Left renal cortex interstitium (tissue), 4 donors: Measurements from ENCODE around the gene PSMB8. TPM values are rescaled to one million over a fixed set of nuclear protein-coding genes. Genes with fewer than 3 reads are reported as not detected.
"Not testable (repeated sequence)": the region's sequence is repeated elsewhere in the genome, so short reads cannot be mapped to it uniquely, and the experiment has no call there.

Source experiments
- DNase-seq, 4 donors: peaks; one replicate each; pipeline ENCODE4 v3.0.0-alpha.2; 2013; ENCODE audit warnings: low read depth in 4 of 4, low spot score in 2 of 4, missing footprints in 1 of 4
- polyA plus RNA-seq, 4 donors: library from polyadenylated mRNA; unstranded; fragments of 120-200 nt; gene quantifications; one replicate each; pipeline ENCODE4 v1.2.1, GENCODE V29; 2013; ENCODE audit not compliant: insufficient read length in 4 of 4

PSMB8 gene
- polyA plus RNA-seq = 10 to 100 TPM; 17.9 to 27.3 (median 24.3) TPM

GRCh38 chr6:32843979-32844838 lies at the start of gene PSMB8:
TSS of gene PSMB8 (minus strand) at chr6:32844047. CDS start at chr6:32843996, 51 bp downstream.
- peak; percentile 88 to 95 (median 91) for DNase-seq

DNA sequence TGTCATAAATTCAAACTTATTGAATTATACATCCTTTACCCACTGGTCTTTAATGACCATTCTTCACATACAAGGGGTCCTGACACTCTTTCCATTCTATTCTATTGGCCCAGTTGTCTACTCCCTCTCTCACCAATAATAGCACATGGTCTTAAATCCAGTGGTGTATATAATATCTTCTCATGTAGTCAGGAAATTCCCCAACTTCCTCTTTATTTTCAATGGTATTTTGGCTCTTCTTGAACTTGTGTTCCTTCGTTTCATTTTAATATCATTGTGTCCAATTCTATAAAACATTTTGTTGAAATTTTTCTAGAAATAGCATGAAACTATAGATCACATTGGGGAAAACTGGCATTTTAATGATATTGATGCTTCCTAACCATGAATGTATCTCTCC lies 47.0 kb upstream of the PSMB8 start:
- DNase-seq = no peak

DNA sequence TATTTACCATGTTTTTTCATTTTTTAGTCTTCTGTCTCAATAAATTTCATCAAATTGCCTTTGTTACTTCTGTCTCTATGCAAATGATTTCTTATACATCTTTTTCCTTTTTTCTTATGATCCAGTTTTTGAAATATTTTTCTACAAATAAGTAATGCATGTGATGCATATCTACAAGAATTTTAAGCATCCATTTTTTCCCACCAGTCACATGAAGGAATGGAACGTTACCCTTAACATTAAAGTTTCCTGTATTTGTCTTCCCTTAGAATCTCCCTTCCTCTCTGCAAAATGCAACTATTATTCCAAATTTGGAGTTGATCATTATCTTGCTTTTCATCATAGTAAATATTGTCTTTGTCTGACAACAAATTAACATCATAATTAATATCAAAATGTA lies 45.7 kb upstream of the PSMB8 start:
- DNase-seq = no peak

DNA sequence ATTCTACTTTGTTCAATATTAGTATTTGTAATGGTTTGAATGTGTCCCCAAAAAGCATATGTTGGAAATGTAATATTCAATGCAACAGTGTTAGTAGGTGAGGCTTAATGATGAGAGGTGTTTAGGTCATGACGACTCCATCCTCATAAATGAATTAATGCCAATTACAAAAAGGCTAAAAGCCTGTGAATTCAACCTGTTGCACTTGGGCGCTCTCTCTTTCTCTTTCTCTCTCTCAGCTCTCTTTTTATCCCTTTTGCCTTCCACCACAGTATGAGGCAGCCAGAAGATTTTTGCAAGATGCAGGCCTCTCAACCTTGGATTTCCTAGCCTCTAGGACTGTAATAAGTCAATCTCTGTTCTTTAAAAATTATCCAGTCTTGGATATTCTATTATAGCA lies 44.7 kb upstream of the PSMB8 start:
- DNase-seq = no peak

DNA sequence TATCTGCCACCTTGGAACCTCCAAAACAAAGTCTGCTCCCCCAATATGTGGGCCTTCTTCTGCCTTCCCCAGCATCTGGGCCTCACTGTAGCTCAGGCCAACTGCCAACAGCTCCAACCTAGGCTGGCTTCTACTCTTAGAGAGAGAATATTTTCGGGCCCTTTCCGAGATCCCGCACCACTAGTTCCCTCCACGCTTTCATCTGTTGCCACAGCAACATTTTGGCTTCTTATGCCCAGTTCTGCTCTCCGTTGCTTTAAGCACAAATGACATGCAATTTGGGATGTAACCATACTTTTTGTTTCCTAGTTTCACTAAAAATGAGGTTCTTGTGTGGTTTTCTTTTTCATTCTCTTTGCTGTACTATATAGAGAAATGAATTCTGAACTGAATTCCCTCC lies 43.8 kb upstream of the PSMB8 start:
- no peak for DNase-seq

GRCh38 chr6:32886681-32887383 lies 43.0 kb upstream of the PSMB8 start:
- no peak for DNase-seq

DNA sequence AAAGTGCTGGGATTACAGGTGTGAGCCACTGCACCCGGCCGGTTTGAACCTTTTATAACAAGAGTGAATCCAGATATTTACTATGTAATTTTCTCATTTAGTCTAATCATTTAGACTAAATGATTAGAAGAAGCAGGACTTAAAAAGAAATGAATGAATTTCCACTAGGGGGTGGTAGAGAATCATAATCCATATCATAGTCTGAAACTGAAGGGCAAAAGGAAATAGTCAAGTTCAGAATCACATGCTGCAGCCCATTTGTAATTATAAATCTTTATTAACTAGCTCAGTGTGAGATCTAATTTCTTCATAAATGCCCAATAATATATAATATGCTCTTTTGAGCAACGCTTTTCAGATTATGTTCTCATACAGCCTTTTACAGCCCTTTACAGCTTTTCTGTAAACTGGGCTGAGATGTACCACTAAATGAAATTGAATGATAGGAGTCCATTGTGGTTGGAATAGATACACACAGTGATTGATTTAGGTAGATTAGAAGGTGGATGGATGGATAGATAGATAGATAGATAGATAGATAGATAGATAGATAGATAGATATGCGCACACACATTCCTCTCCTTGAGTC lies 41.9 kb upstream of the PSMB8 start:
- peak; percentile 25 to 77 (median 61) for DNase-seq

- DNase-seq = no peak
Measured at GRCh38 chr6:32883789-32884188, 39.9 kb upstream of the PSMB8 start.

DNA sequence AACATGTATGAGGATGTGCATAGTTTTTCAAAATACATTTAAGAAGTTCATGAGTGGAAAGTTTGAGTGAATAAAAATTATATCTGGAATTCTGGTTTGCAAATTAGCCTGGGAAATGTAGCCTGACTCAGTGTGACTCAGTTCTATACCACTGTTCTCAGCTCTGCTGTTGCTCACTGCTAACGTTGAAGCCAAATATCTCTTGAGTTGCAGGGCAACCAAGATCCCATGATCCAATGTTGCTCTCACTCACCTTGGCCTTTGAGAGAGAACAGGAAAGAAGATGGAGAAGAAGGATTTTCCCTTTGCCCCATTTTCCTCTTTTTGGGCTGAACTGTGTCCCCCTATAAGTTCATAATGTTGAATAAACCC lies 39.0 kb upstream of the PSMB8 start:
- no peak for DNase-seq

DNA sequence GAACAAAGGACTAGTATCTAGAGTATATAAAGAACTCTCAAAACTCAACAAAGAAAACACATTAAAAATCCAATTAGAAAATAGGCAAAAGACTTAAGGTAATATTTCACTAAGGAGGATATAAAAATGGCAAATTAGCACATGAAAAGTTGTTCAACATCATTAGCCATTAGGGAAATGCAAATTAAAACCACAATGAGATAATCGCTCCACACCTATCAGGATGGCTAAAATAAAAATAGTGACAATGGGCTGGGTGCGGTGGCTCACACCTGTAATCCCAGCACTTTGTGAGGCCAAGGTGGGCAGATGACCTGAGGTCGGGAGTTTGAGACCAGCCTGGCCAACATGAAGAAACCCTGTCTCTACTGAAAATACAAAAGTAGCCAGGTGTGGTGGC lies 37.1 kb upstream of the PSMB8 start:
- DNase-seq = not testable (repeated sequence)

- no peak for DNase-seq
Measured at GRCh38 chr6:32879691-32880090, 35.8 kb upstream of the PSMB8 start.

DNA sequence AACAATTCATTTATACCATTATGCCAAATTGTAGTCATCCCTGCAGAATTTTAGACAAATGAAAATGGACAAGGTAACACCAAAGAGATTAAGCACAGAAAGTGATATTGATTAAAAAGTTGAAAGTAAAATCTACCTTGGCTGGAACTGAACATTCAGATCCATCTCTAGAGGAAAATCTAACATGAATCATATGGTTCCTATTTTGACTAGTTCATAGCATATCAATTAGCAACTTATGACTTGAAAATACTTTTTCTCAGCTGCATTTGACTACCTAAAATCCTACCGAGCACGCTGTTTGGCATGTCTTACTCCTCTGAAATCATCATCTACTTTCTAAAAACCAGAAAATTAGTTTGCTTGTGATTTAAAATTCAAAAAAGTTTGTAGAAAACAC lies 32.8 kb upstream of the PSMB8 start:
- no peak for DNase-seq

DNA sequence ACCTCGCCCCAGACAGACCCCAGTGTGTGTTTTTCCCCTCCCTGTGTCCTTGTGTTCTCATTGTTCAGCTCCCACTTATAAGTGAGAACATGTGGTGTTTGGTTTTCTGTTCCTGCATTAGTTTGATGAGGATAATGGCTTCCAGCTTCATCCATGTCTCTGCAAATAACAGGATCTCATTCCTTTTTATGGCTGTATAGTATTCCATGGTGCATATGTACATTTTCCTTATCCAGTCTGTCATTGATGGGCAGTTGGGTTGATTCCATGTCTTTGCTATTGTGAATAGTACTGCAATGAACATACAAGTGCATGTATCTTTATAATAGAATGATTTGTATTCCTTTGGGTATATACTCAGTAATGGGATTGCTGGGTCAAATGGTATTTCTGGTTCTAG lies 30.1 kb upstream of the PSMB8 start:
- not testable (repeated sequence) for DNase-seq

DNA sequence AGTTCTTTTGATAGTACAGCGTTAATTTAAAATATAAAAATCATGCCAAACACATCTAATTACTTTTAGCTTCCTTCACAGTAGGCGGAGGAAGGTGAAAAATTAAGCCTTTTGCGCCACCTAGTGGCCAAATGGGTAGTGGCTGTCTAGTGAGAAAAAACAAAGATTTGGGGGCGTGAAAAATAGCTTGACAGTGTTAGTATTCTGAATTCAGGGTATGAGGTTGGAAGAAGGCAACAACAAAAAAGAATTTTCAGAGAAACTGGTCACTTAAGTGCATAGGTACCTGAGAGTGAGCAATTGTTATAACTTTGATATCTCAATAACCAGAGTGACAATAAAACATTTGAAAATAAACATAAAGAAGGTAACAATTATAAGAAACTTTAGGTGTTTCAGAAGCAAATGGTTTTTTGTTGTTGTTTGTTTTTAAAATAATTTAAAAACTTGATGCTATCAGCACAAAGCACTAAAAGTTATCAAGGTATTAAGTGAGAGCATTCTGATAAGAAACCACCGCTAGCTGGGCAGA lies 24.5 kb upstream of the PSMB8 start:
- peak in 3 of 4 donors; percentile 64 to 84 (median 69) for DNase-seq

DNA sequence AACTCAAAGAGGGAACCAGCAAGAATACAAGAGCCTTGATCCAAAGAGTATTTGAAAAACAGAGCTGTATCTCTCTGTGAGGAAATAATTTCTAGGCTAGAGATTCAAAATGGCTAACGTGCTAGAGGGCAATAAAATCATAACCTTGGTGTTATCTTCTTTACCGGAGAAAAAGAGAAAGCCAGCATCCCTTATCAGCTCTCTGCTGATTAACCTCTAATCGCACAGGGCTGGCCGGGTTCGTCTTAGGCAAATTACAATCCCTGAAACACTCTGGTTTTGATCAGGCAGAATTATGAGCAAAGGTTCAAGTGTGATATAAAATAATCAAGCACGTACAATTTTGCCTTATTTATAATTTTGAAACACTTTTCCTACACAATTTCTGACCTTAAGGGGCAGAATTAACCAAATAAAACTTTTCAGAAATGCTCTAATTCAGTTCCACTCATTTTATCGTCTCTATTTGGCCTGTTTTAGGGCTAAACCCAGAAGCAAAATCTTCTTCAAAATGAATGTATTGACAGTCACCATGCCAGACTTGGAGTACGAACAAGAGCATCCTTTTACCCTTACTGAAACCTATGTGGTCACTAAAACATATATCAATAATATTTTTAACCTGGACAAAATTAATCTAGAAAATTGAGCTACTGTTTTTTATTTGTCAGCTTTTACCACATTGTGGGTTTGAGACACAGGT lies 23.9 kb upstream of the PSMB8 start:
- DNase-seq = no peak

DNA sequence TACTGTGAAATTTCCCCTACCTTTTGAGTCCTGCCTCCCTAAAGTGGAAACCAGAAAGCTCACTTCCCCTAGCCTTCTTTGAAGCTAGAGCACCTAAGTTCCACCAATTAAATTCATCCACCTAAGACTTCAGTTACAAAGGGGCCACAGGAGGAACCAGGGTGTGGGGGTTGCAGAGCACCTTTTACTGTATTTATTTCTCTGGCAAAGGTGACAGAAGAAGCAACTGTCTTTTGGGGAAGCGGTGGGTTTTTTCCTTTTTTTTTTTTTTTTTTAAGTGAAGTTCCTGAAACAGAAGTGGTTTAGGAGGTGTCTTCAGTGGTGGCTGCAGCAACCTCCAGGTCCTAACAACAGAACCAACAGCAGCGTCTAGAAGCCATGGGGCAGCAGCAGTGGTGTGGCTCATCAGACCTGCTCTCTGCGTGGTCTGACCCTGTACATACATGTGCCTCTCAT lies 23.2 kb upstream of the PSMB8 start:
- no peak for DNase-seq

DNA sequence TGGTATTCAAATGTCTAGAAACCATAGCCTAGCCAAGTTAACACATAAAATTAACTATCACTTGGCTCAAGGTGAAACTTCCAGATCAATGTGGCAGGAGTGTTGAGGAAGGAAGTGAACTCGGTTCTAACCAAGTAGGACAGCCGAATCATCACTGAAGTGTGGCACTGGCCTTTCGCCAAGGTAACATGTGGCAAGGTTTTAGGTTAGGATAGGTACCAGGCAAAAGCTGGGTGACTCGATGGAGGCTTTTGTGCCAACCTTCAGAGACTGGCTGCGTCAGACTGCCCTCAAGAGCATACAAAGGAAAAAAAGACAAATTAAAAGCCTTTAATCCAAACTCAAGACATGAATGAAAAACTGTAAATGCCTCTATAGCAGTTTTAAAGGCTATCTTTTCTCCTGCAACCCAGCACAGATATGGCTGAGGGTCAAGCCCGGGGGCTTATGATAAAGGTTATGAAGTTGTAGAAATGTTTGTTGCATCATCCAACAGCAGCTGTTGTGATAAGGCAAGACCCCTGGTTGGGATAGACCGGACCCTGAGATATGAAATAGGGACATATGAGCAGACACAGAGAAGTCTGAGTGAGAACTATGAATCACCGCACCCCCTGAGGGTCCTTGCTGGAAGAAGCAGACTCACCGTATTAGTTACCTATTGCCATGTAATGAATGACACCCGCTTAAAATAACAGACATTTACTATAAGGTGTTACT lies 22.0 kb upstream of the PSMB8 start:
- DNase-seq = no peak

DNA sequence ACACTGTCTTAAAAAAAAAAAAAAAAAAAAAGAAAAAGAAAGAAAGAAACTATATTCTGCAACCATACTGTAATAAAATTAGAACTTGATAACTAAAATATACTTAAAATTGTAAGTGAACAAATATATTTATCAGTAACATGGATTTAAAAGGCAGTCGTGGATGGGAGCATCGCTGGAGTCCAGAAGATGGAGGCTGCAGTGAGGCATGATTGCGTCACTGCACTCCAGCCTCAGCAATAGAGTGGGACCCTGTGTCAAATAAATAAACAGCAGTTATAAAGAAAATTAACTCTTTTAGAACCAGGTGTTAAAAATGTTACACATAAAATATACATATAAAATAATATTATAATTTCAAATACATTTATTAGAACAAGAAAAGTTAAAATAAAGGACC lies 18.9 kb upstream of the PSMB8 start:
- no peak for DNase-seq

GRCh38 chr6:32860674-32861073 lies 16.8 kb upstream of the PSMB8 start:
- DNase-seq = no peak

DNA sequence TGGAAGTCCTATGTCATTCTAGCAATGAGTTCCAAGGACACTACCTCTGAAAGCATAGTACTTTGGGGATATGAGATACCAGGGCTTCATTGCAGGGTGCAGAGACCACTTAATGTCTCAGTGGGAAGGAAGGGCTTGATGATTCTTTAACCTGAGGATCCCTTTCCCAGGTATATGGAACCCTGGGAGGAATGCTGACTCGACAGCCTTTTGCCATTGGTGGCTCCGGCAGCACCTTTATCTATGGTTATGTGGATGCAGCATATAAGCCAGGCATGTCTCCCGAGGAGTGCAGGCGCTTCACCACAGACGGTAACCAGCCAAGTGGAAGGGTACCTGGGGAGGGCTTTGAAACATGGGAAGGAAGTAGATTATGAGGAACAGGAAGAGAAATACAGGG lies 14.3 kb upstream of the PSMB8 start:
- DNase-seq = no peak
